ENCODE data around the gene SLX9.

Gene SLX9

DNA sequence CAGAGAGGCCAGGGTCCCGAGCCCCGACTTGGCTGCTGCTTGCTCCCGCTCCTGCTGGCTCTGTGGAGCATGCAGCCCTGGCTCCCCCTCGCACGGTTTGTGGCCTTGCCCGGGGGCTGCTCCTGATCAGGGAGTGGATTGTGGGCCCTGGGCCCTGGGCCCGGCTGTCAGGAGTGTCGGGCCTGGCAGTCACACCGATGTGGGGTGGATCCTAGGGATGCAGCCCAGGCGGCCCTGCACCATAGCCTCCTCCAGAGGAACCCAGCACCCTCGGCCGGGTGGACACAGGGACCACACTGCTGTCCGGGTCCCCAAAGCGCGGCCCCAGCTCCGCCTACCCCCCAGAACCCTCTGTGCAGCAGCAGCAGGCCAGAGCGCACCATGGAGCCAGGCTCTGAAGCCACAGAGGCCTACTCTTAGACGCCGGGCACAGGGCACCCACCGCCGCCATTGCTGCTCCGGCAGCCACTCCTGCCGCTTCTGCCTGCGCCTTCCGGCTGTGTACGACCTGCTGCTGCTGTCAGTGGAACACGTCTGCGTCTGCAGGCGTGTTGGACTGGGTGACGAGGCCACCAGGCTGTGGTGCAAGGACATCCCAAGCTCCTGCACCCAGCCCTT lies 9.4 kb downstream of the SLX9 start:
- H3K4me3 ChIP-seq (ENCODE audit: low read depth, low read length) = no peak overlapping the region
- TF ChIP-seq, protein P1, sequence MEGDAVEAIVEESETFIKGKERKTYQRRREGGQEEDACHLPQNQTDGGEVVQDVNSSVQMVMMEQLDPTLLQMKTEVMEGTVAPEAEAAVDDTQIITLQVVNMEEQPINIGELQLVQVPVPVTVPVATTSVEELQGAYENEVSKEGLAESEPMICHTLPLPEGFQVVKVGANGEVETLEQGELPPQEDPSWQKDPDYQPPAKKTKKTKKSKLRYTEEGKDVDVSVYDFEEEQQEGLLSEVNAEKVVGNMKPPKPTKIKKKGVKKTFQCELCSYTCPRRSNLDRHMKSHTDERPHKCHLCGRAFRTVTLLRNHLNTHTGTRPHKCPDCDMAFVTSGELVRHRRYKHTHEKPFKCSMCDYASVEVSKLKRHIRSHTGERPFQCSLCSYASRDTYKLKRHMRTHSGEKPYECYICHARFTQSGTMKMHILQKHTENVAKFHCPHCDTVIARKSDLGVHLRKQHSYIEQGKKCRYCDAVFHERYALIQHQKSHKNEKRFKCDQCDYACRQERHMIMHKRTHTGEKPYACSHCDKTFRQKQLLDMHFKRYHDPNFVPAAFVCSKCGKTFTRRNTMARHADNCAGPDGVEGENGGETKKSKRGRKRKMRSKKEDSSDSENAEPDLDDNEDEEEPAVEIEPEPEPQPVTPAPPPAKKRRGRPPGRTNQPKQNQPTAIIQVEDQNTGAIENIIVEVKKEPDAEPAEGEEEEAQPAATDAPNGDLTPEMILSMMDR (IDR thresholded peaks at IDR 0.05; ENCODE audit: low read depth, low read length, missing control alignments) = no peak
- DNase-seq (ENCODE audit: low read depth) = no peak

GRCh38 chr21:44949779-44950198 lies 10.0 kb downstream of the SLX9 start:
- H3K4me3 ChIP-seq (ENCODE audit: low read depth, low read length) = no peak overlapping the region
- no peak for DNase-seq (ENCODE audit: low read depth)
- TF ChIP-seq, protein P1 (IDR thresholded peaks at IDR 0.05; ENCODE audit: low read depth, low read length, missing control alignments) = peak; percentile 93

DNA sequence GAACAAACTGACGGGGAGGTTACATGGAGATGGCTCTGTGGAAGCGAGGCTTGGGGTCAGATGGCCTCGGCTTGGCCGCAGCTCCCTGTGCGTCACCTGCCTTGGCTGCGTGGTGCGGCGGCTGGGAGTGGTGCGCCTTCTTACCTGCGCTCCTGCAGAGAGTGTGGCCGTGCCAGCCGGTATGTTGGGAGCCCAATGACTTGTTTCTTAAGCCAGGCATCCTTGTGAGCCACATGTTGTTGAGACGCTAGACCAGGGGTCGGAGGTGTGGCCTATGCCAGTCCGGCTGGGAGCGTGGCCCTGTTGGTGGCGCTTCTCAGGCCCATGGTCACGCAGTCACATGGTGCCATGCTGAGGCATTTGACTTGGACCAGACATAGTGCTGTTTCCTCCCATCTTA lies 10.5 kb downstream of the SLX9 start:
- H3K4me3 ChIP-seq (ENCODE audit: low read depth, low read length) = no peak overlapping the region
- no peak for DNase-seq (ENCODE audit: low read depth)
- TF ChIP-seq, protein P1 (IDR thresholded peaks at IDR 0.05; ENCODE audit: low read depth, low read length, missing control alignments) = no peak

DNA sequence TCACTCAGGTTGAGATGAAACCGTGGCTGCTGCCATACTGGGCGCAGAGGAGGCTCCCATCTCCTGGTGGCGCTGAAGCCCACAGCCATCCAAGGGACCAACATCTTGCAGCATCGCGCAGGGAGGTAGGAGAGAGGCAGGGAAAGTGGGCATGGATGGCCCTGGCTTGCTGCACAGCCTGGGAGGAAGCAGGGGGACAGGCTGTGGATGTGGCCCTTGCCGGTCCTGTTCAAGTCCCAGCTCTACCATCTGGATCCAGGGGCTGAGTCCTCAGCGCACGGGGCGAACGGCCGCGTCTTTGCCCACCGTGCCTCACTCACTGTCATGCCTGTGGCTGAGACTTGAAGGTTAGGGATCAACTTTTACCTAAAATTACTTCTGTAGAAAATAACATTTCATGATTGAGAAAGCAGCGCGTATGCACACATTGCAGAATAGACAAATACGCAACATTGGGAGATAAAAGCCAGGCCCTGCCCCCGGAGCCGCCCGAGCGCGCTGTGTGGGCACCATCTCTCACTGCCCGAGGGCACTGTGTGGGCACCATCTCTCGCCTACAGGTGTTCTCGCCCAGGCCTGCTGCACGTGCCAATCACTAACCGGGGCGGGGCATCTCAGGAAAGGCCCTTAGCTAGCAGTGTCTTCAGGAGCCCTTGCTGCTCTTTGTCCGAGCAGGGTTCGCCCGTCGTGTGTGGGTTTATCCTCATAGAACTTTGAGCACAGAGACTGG lies 11.5 kb downstream of the SLX9 start:
- TF ChIP-seq, protein P1 (IDR thresholded peaks at IDR 0.05; ENCODE audit: low read depth, low read length, missing control alignments) = no peak
- no peak for DNase-seq (ENCODE audit: low read depth)

DNA sequence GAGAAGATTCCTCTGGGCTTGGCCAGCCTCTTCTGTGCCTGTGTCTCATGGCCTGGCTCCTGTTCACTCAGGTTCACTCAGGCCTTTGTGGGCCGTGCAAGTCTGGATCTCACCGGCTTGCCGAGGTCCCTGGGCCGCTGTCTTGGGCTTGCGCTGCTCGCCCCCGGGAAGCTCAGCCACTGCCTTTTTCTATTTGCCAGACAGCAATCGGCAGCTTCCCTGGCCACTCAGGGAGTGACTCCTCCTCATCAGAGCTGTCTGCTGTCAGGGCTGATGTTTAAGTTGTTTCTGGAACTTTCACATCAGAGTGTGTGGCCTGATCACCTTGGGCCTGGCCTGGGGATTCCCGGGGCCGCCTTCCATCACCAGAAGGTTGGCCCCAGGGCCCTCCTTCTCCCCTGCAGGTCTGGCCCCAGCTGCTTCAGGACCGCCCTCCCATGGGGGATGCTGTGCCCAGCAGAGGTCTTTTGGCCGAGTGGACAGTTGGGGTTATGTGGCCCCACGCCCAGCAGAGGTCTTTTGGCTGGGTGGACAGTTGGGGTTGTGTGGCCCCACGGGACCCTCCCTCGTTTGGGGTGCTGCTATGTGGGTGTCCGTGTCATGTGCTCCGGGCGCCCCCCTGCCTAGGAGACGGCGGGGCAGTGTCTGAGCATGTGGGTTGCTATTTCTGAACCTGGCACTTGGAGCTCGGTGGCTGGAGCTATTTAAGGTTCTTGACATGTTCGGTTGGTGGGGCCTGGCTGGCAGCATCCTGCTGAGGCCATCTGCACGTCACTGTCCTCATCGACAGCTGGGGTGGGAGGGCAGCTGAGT lies 12.5 kb downstream of the SLX9 start:
- DNase-seq (ENCODE audit: low read depth) = no peak
- no peak overlapping the region for H3K4me3 ChIP-seq (ENCODE audit: low read depth, low read length)
- TF ChIP-seq, protein P1 (IDR thresholded peaks at IDR 0.05; ENCODE audit: low read depth, low read length, missing control alignments) = no peak

More for the DNA sequence above, 11.5 kb downstream of the SLX9 start:
- H3K4me3 ChIP-seq (ENCODE audit: low read depth, low read length) = no peak overlapping the region

GRCh38 chr21:44952929-44953627 lies 13.2 kb downstream of the SLX9 start:
- no peak overlapping the region for H3K4me3 ChIP-seq (ENCODE audit: low read depth, low read length)
- no peak for DNase-seq (ENCODE audit: low read depth)
- TF ChIP-seq, protein P1 (IDR thresholded peaks at IDR 0.05; ENCODE audit: low read depth, low read length, missing control alignments) = no peak

All from GM12864 (cell line).